ENCODE results near the gene WWC1. TPM values are rescaled to one million over a fixed set of nuclear protein-coding genes. Genes with fewer than 3 reads are reported as not detected.

Gene WWC1
- total RNA-seq, 1 donor from 2014 or later: 118 TPM

DNA sequence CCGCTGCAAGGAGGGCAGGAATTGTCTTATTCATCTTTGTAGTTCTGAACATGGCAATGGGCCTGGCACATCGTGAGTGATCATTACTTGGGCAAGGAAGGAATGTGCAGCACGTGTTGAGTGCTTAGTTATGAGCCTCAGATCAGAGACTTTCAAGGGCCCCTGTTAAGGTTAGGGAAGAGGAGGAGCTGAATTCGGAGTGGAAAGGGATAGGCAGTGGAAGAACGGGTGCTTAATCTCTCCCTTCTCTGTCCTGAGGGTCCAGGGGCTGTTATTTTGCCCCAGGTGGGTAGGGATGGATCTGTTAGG is 135.4 kb downstream of the WWC1 start:
- TF ChIP-seq, protein P1, sequence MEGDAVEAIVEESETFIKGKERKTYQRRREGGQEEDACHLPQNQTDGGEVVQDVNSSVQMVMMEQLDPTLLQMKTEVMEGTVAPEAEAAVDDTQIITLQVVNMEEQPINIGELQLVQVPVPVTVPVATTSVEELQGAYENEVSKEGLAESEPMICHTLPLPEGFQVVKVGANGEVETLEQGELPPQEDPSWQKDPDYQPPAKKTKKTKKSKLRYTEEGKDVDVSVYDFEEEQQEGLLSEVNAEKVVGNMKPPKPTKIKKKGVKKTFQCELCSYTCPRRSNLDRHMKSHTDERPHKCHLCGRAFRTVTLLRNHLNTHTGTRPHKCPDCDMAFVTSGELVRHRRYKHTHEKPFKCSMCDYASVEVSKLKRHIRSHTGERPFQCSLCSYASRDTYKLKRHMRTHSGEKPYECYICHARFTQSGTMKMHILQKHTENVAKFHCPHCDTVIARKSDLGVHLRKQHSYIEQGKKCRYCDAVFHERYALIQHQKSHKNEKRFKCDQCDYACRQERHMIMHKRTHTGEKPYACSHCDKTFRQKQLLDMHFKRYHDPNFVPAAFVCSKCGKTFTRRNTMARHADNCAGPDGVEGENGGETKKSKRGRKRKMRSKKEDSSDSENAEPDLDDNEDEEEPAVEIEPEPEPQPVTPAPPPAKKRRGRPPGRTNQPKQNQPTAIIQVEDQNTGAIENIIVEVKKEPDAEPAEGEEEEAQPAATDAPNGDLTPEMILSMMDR (IDR thresholded peaks at IDR 0.05; ENCODE audit: insufficient read depth, low read length, poor library complexity, severe bottlenecking): no peak
- DNase-seq (ENCODE audit: low read depth): no peak
- Histone ChIP-seq H3K36me3 (ENCODE audit: control insufficient read depth, insufficient read depth, low read length) (peaks cover 1% of the 10 kb centered on the region), H3K27me3 (ENCODE audit: control insufficient read depth, insufficient read depth, low read length) (no peaks in the 10 kb centered on the region), H3K4me3 (ENCODE audit: low read depth, low read length) (no peak overlapping the region)

DNA sequence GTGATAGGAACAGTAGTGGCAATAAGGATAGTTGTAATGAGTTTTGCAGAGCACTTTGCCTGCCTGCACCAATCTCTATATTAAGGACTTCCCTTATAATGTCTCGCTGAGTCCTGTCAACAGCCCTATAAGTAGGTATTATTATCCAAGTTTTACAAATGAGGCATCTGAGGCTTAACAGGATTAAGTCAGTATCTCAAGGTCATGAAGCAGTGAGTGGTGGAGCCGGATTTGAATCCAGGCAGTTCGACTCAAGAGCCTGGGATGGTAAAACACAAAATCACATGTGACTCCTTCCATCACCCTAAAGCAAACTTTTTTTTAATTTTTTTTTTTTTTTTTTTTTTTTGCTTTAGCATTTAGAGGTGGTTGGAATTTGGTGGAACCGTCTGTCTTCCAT is 135.8 kb downstream of the WWC1 start:
- Histone ChIP-seq H3K27me3 (ENCODE audit: control insufficient read depth, insufficient read depth, low read length) (no peaks in the 10 kb centered on the region), H3K36me3 (ENCODE audit: control insufficient read depth, insufficient read depth, low read length) (peaks cover 1% of the 10 kb centered on the region), H3K4me3 (ENCODE audit: low read depth, low read length) (no peak overlapping the region)
- TF ChIP-seq, protein P1 (IDR thresholded peaks at IDR 0.05; ENCODE audit: insufficient read depth, low read length, poor library complexity, severe bottlenecking): no peak
- no peak for DNase-seq (ENCODE audit: low read depth)

DNA sequence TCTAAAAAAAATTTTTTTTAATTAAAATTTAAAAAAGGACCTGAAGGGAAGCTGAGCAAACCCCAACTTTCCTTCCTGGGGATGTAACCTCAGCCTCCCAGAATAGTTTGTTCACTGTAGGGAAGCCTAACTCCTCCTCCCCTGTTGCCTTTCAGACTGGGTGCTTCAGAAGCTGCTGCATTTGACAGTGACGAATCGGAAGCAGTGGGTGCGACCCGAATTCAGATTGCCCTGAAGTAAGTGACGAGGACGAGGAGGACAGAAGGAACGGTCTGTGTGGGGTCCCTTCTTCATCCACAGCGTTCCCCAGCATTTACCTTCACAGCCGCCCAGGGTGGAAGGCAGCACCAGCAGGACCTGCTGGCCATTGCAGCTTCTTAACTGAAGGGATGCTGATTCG is 137.1 kb downstream of the WWC1 start:
- Histone ChIP-seq H3K27me3 (ENCODE audit: control insufficient read depth, insufficient read depth, low read length) (no peaks in the 10 kb centered on the region), H3K4me3 (ENCODE audit: low read depth, low read length) (no peak overlapping the region), H3K36me3 (ENCODE audit: control insufficient read depth, insufficient read depth, low read length) (peaks cover 1% of the 10 kb centered on the region)
- TF ChIP-seq, protein P1 (IDR thresholded peaks at IDR 0.05; ENCODE audit: insufficient read depth, low read length, poor library complexity, severe bottlenecking): no peak
- no peak for DNase-seq (ENCODE audit: low read depth)

DNA sequence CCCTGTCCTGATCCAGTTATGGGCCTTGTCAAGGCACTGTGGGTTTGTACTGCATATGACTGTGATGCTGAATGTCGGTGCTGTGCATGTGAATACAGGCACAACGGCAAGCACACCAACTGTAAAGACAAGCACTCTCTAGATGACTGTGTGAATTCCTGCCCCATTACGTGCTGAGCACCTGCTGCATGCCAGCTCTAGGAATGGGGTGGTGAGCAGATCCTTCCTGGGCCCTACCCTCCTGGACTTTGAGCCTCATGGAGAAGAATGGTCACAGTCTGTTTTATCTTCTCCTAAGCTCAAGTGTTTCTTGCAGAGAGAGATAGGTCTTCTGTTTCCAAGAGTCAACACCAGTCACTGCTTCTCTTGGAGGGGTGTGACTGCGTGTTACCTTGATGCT is 138.9 kb downstream of the WWC1 start:
- peaks cover 1% of the 10 kb centered on the region for H3K36me3 ChIP-seq (ENCODE audit: control insufficient read depth, insufficient read depth, low read length)

DNA sequence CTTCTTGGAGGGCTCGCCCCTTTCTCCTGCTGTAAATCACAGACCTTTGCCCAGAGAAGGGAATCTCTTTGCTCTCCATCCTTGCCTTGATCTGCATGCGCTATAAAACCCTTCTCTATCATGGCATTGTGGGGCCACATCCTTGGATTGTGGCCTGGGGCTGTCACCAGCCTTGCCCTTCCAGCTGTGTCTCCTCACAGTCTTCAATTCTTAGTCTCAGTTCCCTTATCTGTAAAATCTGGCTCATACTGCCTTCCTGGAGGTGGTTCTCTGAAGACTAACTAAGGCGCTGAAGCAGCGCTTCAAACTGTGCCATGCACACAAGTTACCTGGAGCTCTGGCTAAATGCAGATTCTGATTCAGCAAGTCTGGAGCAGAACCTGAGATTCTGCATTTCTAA is 141.5 kb downstream of the WWC1 start:
- H3K27me3 ChIP-seq (ENCODE audit: control insufficient read depth, insufficient read depth, low read length): no peaks in the 10 kb centered on the region
- H3K36me3 ChIP-seq (ENCODE audit: control insufficient read depth, insufficient read depth, low read length): peaks cover 3% of the 10 kb centered on the region
- DNase-seq (ENCODE audit: low read depth): no peak
- TF ChIP-seq, protein P1 (IDR thresholded peaks at IDR 0.05; ENCODE audit: insufficient read depth, low read length, poor library complexity, severe bottlenecking): no peak
- H3K4me3 ChIP-seq (ENCODE audit: low read depth, low read length): no peak overlapping the region

More for the DNA sequence above, 138.9 kb downstream of the WWC1 start:
- no peak overlapping the region for H3K4me3 ChIP-seq (ENCODE audit: low read depth, low read length)
- no peaks in the 10 kb centered on the region for H3K27me3 ChIP-seq (ENCODE audit: control insufficient read depth, insufficient read depth, low read length)
- TF ChIP-seq, protein P1 (IDR thresholded peaks at IDR 0.05; ENCODE audit: insufficient read depth, low read length, poor library complexity, severe bottlenecking): no peak
- DNase-seq (ENCODE audit: low read depth): no peak

DNA sequence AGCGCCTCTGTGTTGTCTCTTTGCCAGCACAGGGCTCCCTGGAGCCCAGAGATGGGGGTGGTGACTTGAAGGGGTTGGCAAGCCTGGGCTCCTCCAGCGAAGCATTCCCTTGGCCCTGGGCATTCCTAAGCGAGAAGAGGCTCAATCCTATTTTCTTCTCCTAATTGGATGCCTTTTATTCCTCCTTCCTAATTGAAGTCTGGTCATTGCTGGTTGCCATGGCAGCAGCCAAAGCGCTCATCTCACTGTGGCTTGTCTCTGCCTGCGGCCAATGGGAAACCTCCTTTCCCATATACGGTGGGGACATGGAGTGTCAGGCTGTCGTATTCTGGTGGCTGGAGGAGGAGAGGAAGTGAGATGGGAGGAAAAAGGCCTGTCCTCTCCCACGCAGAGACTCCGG is 142.6 kb downstream of the WWC1 start:
- DNase-seq (ENCODE audit: low read depth): no peak
- peaks cover 3% of the 10 kb centered on the region for H3K36me3 ChIP-seq (ENCODE audit: control insufficient read depth, insufficient read depth, low read length)
- no peaks in the 10 kb centered on the region for H3K27me3 ChIP-seq (ENCODE audit: control insufficient read depth, insufficient read depth, low read length)
- H3K4me3 ChIP-seq (ENCODE audit: low read depth, low read length): no peak overlapping the region
- TF ChIP-seq, protein P1 (IDR thresholded peaks at IDR 0.05; ENCODE audit: insufficient read depth, low read length, poor library complexity, severe bottlenecking): no peak
